MCF 10A (cell line): ENCODE results near the gene CENPK. TPM values are rescaled to one million over a fixed set of nuclear protein-coding genes. Genes with fewer than 3 reads are reported as not detected.

Experiments
- BruUV-seq: library from RNA; stranded (reverse); fragments of 400-500 nt; replicated peaks from 2 replicates; lab custom pipeline; 2021; lab: Mats Ljungman, UMichigan
- CTCF ChIA-PET: fragments of 300-600 bp; sonication (Branson Sonifier 250); formaldehyde crosslinking; extraction: SDS; loops from one replicate; lab custom pipeline; 2021; ENCODE audit warnings: antibody characterized with exemption, inconsistent platforms; lab: Yijun Ruan, JAX
- POLR2A ChIA-PET: fragments of 300-600, 350-650 bp; sonication (Branson Sonifier 250); formaldehyde crosslinking; extraction: SDS; loops from one replicate; lab custom pipeline; 2020; ENCODE audit warnings: antibody characterized with exemption, inconsistent platforms; lab: Yijun Ruan, JAX
- DNase-seq: peaks from one replicate; pipeline ENCODE4 v3.0.0-alpha.2; 2018; ENCODE audit not compliant: unreplicated experiment
- H3K27ac Mint-ChIP-seq: one replicate; pipeline ENCODE4 v1.8.0; 2022; ENCODE audit warnings: mild to moderate bottlenecking, low read depth, mixed read lengths; ENCODE audit not compliant: unreplicated experiment
- H3K27me3 Mint-ChIP-seq: one replicate; pipeline ENCODE4 v1.8.0; 2022; ENCODE audit warnings: mixed read lengths; ENCODE audit not compliant: insufficient read depth, unreplicated experiment
- H3K36me3 Mint-ChIP-seq: one replicate; pipeline ENCODE4 v1.8.0; 2022; ENCODE audit warnings: mild to moderate bottlenecking, moderate library complexity, mixed read lengths; ENCODE audit not compliant: insufficient read depth, unreplicated experiment
- H3K4me1 Mint-ChIP-seq: one replicate; pipeline ENCODE4 v1.8.0; 2022; ENCODE audit warnings: mixed read lengths; ENCODE audit not compliant: insufficient read depth, unreplicated experiment
- H3K4me3 Mint-ChIP-seq: one replicate; pipeline ENCODE4 v1.8.0; 2022; ENCODE audit warnings: mild to moderate bottlenecking, moderate library complexity, mixed read lengths; ENCODE audit not compliant: unreplicated experiment
- H3K9me3 Mint-ChIP-seq: one replicate; pipeline ENCODE4 v1.8.0; 2022; ENCODE audit warnings: mixed read lengths; ENCODE audit not compliant: unreplicated experiment
- CTCF ChIP-seq: fragments of 200-600 bp; IDR thresholded peaks from one replicate; pipeline ENCODE4 v1.8.0; 2022; ENCODE audit warnings: antibody characterized with exemption, mild to moderate bottlenecking; ENCODE audit not compliant: unreplicated experiment
- intact Hi-C: fragments of 100-400 bp; cut with micrococcal nuclease; formaldehyde crosslinking; loops from 2 replicates; pipeline ENCODE4 v1.14.1; 2022
- total RNA-seq: library from RNA; stranded (reverse); gene quantifications from 2 replicates; pipeline ENCODE4 v1.2.3, GENCODE V29; 2022

Gene CENPK
- total RNA-seq, 1 experiment from 2014 or later, result 15.3 TPM

GRCh38 chr5:65553941-65554340 is 9.0 kb downstream of the CENPK start:
- H3K4me3 Mint-ChIP-seq, result no peak overlapping the region
- TF ChIP-seq CTCF, result no peak
- intact Hi-C loops, result no loop called here
- no peak for DNase-seq
- ChIA-PET CTCF (interaction anchor here (0.5 kb wide), 1 partner anchor 126 kb away, joined by 3 read pairs; no protein-coding TSS in a partner anchor), POLR2A (interaction anchor here (0.6 to 2.2 kb wide), 2 partner anchors 9 to 14 kb away, joined by 3 to 16 read pairs; partner anchors contain the start of genes CENPK and PPWD1)
- no peaks in the 10 kb centered on the region for H3K27me3 Mint-ChIP-seq
- peaks cover 15% of the 10 kb centered on the region for H3K36me3 Mint-ChIP-seq
- H3K9me3 Mint-ChIP-seq, result no peaks in the 10 kb centered on the region
- no TSS peak for BruUV-seq
- H3K27ac Mint-ChIP-seq, result peak overlapping the region; percentile 61
- H3K4me1 Mint-ChIP-seq, result peaks cover 36% of the 10 kb centered on the region

GRCh38 chr5:65548281-65548680 is 14.7 kb downstream of the CENPK start:
- ChIA-PET POLR2A (no interaction called here), CTCF (no interaction called here)
- H3K36me3 Mint-ChIP-seq, result peaks cover 17% of the 10 kb centered on the region

GRCh38 chr5:65546141-65546540 is 16.8 kb downstream of the CENPK start:
- BruUV-seq, result no TSS peak
- intact Hi-C loops, result no loop called here
- Mint-ChIP-seq H3K9me3 (no peaks in the 10 kb centered on the region), H3K4me1 (no peaks in the 10 kb centered on the region), H3K4me3 (no peak overlapping the region), H3K27ac (no peak overlapping the region), H3K27me3 (no peaks in the 10 kb centered on the region), H3K36me3 (peaks cover 26% of the 10 kb centered on the region)
- no peak for TF ChIP-seq CTCF
- ChIA-PET POLR2A (no interaction called here), CTCF (no interaction called here)
- DNase-seq, result no peak

More at GRCh38 chr5:65548281-65548680, 14.7 kb downstream of the CENPK start:
- intact Hi-C loops, result no loop called here
- Mint-ChIP-seq H3K27ac (no peak overlapping the region), H3K27me3 (no peaks in the 10 kb centered on the region), H3K4me3 (no peak overlapping the region), H3K9me3 (no peaks in the 10 kb centered on the region), H3K4me1 (peaks cover under 1% of the 10 kb centered on the region)
- DNase-seq, result no peak
- BruUV-seq, result no TSS peak
- no peak for TF ChIP-seq CTCF

GRCh38 chr5:65544473-65544872 is 18.5 kb downstream of the CENPK start:
- POLR2A ChIA-PET, result no interaction called here
- H3K4me3 Mint-ChIP-seq, result no peak overlapping the region
- TF ChIP-seq CTCF, result no peak
- H3K36me3 Mint-ChIP-seq, result peaks cover 20% of the 10 kb centered on the region
- intact Hi-C loops, result no loop called here
- H3K27me3 Mint-ChIP-seq, result no peaks in the 10 kb centered on the region
- DNase-seq, result no peak
- no peaks in the 10 kb centered on the region for H3K9me3 Mint-ChIP-seq
- CTCF ChIA-PET, result no interaction called here
- peaks cover 5% of the 10 kb centered on the region for H3K4me1 Mint-ChIP-seq
- no TSS peak for BruUV-seq
- no peak overlapping the region for H3K27ac Mint-ChIP-seq
